Stimulated activated CD8-positive, alpha-beta memory T cell treated with anti-CD3 and anti-CD28 coated beads, Interleukin-15, amount 100 ng/mL, for 1 hour (primary cell): Measurements from ENCODE around the gene GRM4.

Experiments
- DNase-seq: peaks from one replicate; pipeline ENCODE4 v3.0.0-alpha.2; 2020; ENCODE audit warnings: low read depth

The GRM4 gene

DNA sequence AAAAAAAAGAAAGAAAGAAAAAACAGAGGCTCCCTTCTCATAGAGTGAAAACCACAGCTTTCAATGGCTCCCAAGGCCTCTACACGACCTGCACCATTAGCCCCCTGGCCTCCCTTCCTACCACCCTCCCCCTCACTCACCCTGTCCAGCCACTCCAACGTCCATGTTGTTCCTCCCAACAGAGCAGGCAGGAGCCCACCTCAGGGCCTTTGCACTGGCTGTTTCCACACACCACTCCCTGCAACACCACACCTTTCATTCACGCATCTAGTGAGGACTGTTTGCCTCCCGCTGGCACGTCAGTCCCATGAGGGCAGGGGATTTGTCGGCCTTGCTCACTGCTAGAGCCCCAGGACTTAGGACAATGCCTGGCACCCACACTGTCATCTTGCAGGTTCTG lies 39.5 kb downstream of the GRM4 start:
- DNase-seq = no peak

DNA sequence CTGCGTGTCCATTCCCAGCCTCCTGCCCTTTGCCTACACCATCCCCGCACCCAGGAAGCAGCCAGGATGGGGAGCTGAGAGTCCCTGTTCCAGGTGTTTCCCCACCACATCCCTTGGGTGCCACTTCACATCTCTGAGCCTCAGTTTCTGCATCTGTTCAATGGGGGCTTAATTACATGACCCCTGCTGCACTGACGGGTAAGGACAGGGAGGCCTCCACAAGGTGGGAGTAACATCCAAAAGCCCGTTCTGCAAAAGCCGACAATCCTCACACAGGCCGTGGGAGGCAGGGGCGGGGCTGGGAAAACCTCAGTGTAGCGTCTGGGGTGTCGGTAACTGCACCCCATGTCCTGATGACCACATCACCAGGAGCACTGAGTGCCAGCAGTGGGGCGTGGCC lies 41.3 kb downstream of the GRM4 start:
- DNase-seq = no peak

DNA sequence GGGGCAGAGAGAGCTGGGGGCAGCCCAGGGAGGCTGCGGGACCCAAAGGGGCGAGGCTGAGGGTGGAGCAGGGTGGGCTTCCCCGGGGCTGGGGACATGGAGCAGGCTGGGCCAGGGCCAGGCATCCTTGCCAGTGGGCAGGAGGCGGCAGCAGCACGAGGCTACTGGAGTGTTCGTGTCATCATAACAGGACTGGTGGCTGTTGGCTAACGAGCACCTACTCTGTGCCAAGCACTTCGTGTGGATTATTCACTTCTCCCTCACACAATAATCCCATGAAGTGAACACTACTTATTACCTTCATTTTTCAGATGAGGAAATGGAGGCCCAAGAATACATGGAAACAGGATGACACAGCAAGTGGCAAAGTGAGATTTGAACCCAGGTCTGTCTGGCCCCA lies 41.7 kb downstream of the GRM4 start:
- DNase-seq = no peak

DNA sequence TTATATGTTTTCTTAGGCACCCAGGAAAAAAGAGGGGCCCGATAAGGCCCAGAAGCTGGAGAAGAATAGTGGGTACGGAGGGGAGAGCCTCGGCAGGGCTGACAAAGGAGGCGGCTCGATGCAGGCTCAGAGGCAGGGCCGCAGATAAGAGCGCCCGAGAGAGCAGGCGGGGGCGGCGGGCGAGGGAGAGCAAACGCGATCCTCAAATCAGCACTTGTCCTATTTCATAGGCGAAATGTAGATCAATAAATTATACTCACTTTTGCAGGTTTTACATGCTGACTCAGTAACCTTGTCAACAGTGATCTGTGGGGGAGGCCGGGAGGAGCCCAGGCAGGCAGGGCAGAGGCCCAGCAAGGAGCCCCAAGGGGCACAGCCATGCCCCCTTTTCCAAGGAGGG lies 42.6 kb downstream of the GRM4 start:
- no peak for DNase-seq

DNA sequence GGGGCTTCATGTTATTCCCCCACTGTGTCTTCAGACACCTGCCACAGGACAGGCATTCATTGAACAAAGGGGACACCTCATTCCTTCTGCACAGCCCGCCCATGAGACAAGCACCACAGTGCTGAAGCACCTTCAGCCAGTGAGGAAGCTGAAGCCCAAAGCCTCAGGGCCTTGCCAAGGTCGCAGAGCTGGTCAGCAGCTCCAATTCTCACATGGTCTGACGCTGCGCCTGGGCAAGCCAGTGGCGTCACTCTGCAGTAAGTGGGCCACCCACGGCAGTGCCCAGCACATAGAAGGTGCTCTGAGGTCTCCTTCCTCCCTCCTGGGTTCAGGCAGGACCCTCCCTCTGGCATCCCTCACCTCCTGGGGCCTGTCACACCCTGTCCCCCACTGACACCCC lies 43.2 kb downstream of the GRM4 start:
- DNase-seq = no peak

DNA sequence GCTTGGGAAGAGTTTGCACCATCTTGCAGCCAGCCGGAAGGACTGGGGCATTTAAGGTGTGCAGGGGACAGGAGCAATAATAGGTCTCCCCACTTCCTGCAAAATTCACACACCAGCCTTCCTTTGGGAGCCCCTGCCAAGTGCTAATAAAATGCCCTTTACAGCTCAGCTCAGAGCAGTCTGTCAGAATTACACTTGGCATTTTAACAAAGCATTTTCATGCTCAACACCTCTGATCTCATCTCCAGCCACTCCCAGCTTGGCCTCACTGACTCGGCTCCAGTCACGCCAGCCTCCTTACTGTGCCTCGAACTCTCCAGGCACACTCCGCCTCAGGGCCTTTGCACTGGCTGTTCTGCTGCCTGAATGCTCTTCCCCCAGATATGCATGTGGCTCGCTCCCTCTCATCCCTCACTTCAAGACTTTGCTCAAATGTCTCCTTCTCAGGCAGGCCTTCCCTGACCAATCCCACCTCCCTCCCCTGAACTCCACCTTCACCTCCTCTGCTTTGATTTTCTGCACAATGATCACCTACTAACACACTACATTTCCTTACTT lies 43.7 kb downstream of the GRM4 start:
- no peak for DNase-seq

DNA sequence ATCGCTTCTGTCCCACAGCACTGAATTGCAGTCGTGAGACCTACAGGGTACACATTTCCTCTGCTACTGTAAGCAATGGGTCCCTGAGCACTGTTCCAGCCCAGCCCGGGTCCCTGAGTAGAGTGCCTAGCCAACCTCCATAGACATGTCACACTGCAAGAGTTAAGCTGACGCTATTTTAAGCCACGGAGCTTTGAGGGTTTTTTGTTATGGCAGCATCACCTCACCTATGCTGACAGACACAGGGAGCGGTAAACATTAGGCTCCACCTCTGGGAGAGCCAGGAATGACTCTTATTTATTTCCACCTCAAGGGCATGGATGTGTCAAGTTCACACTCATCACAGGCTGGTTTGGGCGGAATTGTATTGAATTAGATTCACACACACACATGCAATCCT lies 45.1 kb downstream of the GRM4 start:
- DNase-seq = no peak

DNA sequence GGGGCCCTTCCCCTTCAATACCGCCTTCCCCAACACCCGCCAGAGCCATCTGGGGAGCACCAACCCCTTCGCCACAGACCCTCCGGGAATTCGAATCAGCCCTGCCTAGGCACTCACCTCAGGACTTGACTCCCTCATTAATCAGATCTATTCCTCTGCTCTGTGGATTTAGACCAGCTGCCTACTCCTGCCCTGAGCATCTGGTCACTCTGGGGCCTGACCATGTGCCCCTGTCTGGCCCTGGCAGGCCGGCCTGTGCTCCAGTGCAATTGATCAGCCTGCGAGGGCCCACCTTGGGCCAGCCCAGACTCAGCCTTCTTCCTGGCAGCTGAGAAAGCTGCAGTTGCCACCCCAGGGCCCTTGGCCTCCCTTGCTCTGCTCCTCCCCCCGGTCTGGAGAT lies 46.0 kb downstream of the GRM4 start:
- no peak for DNase-seq

DNA sequence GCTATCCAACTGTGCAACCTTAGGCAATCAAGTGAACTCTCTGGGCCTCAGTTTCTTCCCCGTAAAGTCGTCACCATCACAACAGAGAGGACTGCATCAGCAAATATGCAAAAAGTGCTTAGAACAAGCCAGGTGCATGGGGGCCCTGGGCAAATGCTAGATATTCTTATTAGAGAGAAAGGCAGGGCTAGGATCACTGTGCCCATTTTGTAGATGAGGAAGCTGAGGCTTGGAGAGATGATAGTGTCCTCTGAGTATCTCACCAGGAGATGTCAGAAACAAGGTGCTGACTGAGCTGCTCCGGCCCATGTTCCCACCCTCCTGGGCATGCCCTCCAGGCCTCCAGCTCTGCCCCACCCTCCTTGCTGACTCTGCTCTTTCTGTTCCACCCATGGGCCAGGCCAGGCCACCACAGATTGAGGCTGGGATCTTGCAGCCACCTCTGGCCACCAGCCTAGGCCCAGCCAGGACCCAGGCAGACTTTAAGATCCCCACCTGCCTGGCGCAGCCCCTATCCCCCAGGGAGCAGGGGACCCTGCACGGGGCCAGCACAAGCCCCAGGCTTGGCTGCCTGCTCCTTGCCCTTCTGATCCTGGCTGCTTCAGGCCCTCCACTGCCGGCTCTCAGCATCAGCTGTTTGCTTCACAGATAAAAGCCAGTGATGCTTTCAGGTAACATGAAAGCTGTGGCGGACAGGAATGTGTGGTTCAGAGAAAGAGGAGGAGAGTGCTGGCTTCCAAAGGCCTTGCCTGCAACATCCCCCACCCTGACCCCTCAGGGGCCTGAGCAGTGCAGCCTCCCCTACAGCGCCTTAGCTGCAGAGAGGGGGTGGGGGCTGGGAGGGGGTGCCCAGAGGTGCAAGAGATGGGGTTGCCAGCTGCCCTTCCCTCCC lies 47.6 kb downstream of the GRM4 start:
- no peak for DNase-seq

DNA sequence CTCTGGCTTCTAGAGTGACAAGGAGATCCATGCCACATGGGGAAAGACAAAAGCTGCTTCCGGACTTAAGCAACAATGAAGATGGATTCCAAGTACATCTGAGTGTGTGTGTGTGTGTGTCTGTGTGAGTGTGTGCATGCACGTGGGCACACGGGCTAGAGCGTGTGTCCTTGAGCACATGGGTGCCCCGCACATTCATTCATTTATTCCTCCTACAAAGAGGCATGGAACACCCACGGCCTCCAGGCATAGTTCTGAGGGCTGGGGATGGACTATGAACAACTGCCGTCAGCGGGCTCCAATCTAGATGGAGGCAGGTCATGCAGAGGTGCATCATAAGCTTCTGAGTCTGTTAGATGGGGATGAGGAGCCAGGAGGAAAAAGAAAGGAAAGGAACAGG lies 49.1 kb downstream of the GRM4 start:
- no peak for DNase-seq

DNA sequence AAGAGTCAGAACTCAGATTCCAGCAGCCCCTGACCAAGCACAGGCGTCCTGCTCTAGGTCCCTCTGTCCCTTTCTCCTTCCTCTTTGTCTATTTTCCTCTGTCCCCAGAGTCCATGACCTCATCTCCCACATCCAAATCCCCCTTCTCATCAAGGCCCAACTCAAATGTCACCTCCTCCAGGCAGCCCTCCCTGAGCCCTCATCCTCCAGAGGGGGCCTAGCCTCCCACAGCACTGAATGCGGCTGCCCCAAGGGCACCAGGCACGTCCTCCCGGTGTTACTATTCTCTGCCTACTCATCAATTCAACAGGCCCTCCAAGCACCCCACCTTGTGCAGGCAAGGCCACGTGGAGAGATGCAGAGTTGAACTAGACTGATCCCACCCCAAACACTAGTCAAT lies 49.7 kb downstream of the GRM4 start:
- no peak for DNase-seq

DNA sequence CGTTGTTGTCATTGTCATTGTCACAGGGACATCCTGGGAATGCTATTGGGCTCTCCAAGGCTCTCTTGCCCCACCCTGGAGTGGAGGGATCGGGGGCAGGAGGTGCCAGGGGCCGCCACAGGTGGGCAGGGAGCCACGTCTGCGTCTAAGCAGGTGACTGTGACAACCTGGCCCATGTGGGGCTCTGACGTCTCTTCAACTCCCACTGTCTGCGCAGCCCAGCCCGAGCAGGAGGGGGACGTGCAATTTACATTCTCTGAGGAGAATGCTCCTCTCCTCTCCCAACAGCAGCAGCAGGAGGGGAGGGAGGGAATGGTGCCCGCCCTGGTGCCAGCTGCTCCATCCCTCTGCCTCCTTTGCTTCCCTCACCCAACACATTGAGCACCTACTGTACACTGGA lies 50.1 kb downstream of the GRM4 start:
- DNase-seq = no peak

DNA sequence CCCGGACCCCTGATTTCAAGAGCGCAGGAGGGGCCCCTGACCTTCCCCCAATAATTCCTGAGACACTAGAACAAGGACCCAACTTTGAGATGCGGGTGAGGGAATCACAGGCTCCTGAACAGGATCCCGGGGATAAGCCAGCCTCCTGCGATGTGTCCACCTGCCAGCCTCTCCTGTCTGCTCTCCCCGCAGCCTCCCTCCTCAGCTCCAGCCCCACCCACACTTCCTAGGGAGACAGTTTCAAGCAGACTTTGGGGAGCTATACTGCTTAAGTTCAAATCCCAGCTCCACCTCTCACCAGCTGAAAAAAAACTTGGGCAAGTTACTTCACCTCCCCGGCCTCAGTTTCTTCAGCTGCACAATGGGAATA lies 50.8 kb downstream of the GRM4 start:
- no peak for DNase-seq

DNA sequence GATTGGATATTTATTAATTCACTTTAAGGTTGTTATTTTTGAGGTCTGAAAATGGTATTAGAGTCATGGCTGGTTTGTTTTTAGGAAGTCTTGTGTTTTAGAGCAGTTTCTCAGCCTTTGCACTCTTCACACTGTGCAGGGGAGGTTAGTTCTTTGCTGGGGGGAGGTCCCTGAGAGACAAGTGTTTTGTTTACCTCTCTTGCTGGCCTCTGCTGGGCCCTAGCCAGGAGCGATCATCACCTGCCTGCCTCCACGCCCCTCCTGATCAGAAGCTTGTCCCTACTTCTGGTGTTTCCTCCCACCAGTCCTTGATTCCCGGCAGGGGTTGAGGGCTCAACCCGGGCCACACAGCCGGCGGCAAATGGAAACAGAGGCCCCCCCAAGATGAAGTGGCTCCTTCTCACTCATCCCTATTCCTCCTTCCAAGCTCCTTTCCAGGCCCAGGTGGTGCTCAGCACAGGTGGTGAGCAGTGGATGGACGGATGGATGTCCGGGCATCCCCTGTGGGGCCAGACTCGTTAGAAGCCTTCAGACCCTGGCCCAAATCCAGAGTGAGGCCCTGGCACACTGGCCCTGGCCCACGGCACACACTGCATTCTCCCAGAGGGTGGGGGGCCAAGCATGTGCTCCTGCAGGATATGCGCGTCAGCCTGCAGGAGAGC lies 51.3 kb downstream of the GRM4 start:
- no peak for DNase-seq

DNA sequence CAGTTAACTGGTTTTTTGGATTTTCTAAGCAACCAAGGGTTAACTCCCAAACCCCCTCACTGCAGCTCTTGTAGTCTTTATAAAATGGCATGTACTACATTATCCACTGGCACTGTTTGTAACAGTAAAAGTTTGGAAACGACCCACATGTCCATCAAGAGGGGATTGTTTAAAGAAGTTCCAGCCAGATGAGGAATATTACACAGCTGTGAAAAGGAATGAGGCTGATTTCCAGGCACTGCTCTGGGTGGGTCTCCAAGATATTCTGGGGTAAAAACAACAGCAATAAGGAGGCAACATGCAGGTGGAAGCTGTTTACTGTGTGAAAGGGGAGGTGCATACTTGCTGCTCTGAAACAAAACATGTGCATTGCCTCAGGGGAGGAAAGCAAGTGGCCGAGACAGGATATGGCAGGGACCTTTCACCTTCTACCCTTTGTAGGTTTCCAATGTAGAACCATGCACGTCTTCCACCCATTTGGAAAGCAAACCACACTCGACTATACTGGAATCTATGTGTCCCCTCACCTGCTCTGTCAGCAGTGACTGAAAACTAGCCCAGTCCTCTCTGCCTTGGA lies 51.9 kb downstream of the GRM4 start:
- DNase-seq = no peak

DNA sequence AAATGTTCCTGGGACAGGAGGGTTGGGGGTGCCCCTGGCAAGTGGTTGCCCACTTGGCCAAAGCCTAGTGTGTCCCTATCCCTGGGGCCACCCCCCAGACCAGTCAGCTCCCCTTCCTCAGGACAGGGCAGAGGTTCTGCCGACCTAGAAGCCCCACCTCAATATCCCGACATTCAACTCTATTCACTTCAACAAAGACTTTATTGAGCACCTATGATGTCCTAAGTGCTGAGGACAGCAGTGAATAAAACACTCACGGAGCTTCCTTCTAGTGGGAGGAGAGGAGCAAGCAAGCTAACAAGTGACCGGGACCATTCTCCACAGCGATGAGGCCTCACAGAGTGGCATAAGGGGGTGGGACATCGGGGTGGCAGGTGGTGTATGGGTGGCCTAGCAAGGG lies 52.7 kb downstream of the GRM4 start:
- no peak for DNase-seq

DNA sequence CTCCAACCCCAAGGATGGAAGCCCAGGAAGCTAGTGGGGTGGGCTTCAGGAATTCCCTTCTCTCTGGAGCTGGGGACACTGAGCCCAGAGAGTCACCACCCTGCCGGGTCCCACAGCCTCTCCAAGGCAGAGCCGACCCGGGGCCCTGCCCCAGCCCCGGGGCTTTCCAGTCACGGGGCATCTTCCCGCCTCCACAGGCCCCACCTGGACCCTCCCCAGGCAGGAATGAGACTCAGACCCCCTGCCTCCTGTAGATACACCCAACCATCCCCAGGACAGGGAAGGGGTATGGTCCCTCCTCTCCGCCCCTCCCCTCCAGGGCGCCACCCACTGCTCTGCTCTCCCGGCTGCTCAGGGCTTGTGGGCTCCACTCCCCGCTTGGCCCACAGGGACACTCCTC lies 53.3 kb downstream of the GRM4 start:
- no peak for DNase-seq

DNA sequence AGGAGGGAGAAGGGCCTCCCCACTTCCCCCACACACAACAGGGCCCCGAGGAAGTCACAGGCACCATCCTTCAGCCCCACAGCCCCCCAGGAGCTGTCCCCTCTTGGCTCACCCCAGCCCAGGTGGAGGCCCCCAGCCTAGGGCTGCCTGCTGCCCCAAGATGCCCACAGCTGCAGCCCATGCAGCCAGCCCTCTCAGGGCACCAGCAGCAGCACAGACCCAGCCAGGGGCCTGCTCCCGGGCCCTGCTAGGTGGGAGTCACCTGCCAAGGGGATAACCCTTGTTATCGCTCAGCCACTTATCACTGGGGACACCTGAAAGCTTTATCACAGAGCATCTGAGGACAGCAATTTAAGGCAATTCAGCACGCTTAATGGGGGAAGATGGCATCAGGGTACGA lies 55.0 kb downstream of the GRM4 start:
- DNase-seq = no peak

DNA sequence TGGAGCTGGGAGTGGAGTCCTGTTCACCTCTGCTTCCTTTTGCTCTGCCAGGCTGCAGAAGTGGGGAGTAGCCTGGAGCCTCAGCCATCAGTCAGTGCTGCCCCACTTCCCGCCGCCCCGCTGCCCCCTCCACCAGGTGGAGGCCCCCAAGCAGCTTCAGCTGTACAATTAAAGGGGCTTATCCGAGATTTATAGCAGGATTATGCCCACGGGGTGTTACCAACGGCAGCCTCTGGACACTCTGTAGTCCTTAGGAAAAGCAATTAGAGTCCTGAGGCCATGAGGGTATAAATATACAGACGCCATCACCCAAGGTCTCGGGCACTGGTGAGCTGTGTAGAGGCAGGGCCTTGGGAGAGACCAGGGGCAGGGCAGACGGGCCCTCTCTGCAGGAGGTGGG lies 55.4 kb downstream of the GRM4 start:
- no peak for DNase-seq

DNA sequence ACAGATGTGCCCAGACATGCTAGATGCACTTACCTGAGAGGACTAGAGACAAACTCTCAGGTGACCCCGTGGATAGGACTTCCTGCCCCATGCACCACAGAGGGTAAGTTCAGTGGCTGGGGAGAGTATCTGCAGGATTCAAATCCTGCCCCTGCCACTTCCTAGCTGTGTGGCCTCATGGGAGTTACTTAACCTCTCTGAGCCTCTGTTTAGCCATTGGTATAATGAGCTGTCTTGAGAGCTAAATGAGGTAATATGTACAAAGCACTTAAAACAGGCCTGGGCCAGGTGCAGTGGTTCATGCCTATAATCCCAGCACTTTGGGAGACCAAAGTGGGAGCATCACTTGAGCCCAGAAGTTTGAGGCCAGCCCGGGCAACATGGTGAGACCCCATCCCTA lies 59.3 kb downstream of the GRM4 start:
- no peak for DNase-seq

DNA sequence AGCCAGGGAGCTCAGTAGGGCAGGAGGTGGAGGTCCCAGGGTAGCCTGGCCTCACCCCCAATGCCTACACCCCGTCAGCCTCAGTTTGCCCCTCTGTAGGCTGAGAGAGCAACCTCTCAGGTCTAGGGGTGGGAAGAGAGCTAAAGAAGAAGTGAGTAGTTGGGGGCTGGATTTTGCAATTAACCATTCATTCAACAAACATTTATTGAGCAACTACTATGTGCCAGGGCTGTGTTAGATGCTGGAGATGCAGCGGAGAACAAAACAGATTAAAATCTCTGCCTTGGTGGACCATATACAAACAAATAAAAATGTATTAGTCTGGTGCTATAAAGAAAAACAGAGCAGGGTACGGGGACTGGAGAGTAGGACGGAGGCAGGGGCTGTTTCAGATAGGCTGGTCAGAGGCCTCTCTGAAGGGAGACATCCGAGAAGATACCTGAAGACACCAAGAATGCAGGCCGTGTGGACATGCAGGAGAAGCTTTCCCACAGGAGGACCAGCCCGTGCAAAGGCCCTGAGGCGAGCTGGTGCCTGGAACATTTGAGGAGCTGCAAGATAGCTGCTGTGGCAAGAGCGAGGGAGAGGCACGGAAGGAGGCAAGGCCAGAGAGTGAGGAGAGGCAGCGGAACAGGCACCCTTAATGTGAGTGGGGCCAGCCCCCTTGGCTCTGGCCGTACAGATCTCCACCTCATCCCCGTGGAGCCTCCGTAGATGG lies 60.3 kb downstream of the GRM4 start:
- DNase-seq = no peak

DNA sequence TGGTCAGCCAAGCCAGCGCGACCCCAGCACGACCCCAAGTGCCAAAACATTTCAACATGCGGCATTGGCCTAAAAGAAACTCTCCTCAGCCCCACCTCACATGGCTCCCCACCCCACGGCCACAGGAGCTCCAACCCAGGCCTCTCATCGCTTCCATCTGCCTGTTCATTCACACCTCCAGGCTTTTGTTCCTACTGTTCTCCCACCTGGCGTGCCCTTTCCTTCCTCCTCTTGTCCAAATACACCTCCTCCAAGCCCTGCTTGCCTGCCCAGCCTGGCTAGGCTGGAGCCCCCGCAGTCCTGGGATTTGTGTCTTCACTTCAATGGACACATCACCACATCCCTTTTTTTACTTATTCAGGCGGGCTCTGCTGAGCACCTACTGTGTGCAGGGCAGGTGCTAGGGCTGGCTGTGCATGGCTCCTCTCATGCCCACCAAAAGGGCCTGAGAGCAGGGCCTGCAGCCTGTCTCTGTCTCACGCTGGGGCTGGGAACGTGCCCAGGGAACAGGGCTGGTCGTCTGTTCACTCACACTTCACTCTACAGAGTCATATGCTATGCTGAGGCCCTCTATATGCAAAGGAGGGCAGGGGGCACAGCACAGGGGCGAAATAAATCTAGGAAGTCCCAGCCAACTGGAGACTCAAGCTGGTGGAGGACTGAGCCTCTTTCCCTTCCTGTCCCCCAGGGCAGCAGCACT lies 61.1 kb downstream of the GRM4 start:
- DNase-seq = no peak
